ENCODE results near the gene MAML2.

MAML2 gene

GRCh38 chr11:96342961-96343711 is at the start of gene MAML2:
MAML2 (minus strand) TSS chr11:96343195; CDS start chr11:96341895, 1,300 bp downstream.
- peak; percentile 94 for DNase-seq

GRCh38 chr11:96391698-96392307 is 48.8 kb upstream of the MAML2 start:
- no peak for DNase-seq

GRCh38 chr11:96390488-96390792 is 47.4 kb upstream of the MAML2 start:
- DNase-seq, result no peak

GRCh38 chr11:96389720-96390487 is 46.9 kb upstream of the MAML2 start, which contains the start of the genes CCDC82 and JRKL:
CCDC82 (minus strand) TSS chr11:96389912; CDS start chr11:96384747, 5,165 bp downstream.
JRKL (plus strand) TSS chr11:96390013; CDS start chr11:96390650, 637 bp downstream.
- peak; percentile 99 for DNase-seq

- DNase-seq, result no peak
Measured at GRCh38 chr11:96388891-96389719, 46.1 kb upstream of the MAML2 start.

GRCh38 chr11:96385187-96385586 is 42.2 kb upstream of the MAML2 start:
- DNase-seq, result no peak

GRCh38 chr11:96384156-96384555 is 41.2 kb upstream of the MAML2 start:
- DNase-seq, result no peak

- no peak for DNase-seq
Measured at GRCh38 chr11:96376796-96377195, 33.8 kb upstream of the MAML2 start.

- DNase-seq, result no peak
Measured at GRCh38 chr11:96373826-96374225, 30.8 kb upstream of the MAML2 start.

- DNase-seq, result no peak
Measured at GRCh38 chr11:96367342-96367741, 24.3 kb upstream of the MAML2 start.

GRCh38 chr11:96366024-96366423 is 23.0 kb upstream of the MAML2 start:
- DNase-seq, result no peak

GRCh38 chr11:96365493-96365892 is 22.5 kb upstream of the MAML2 start:
- no peak for DNase-seq

GRCh38 chr11:96361778-96362177 is 18.8 kb upstream of the MAML2 start:
- DNase-seq, result no peak

GRCh38 chr11:96358321-96358720 is 15.3 kb upstream of the MAML2 start:
- no peak for DNase-seq

- no peak for DNase-seq
Measured at GRCh38 chr11:96357794-96358193, 14.8 kb upstream of the MAML2 start.

- DNase-seq, result no peak
Measured at GRCh38 chr11:96356848-96357247, 13.9 kb upstream of the MAML2 start.

GRCh38 chr11:96342014-96342960 is 708 bp downstream of the MAML2 start:
- DNase-seq, result no peak

- DNase-seq, result peak; percentile 69
Measured at GRCh38 chr11:96341211-96342013, 1.6 kb downstream of the MAML2 start.

- no peak for DNase-seq
Measured at GRCh38 chr11:96340555-96340885, 2.5 kb downstream of the MAML2 start.

- no peak for DNase-seq
Measured at GRCh38 chr11:96339706-96340554, 3.1 kb downstream of the MAML2 start.

Measured in CD4-positive, alpha-beta T cell treated with Interleukin-6 for 4 hours (primary cell).